MCF 10A (cell line): ENCODE measurements around the gene CCIN. TPM values are rescaled to one million over a fixed set of nuclear protein-coding genes. Genes with fewer than 3 reads are reported as not detected.

Experiments used
- BruUV-seq: library from RNA; stranded (reverse); fragments of 400-500 nt; replicated peaks from 2 replicates; lab custom pipeline; 2021; lab: Mats Ljungman, UMichigan
- CTCF ChIA-PET: fragments of 300-600 bp; sonication (Branson Sonifier 250); formaldehyde crosslinking; extraction: SDS; loops from one replicate; lab custom pipeline; 2021; ENCODE audit warnings: antibody characterized with exemption, inconsistent platforms; lab: Yijun Ruan, JAX
- POLR2A ChIA-PET: fragments of 300-600, 350-650 bp; sonication (Branson Sonifier 250); formaldehyde crosslinking; extraction: SDS; loops from one replicate; lab custom pipeline; 2020; ENCODE audit warnings: antibody characterized with exemption, inconsistent platforms; lab: Yijun Ruan, JAX
- DNase-seq: peaks from one replicate; pipeline ENCODE4 v3.0.0-alpha.2; 2018; ENCODE audit not compliant: unreplicated experiment
- H3K27ac Mint-ChIP-seq: one replicate; pipeline ENCODE4 v1.8.0; 2022; ENCODE audit warnings: mild to moderate bottlenecking, low read depth, mixed read lengths; ENCODE audit not compliant: unreplicated experiment
- H3K27me3 Mint-ChIP-seq: one replicate; pipeline ENCODE4 v1.8.0; 2022; ENCODE audit warnings: mixed read lengths; ENCODE audit not compliant: insufficient read depth, unreplicated experiment
- H3K36me3 Mint-ChIP-seq: one replicate; pipeline ENCODE4 v1.8.0; 2022; ENCODE audit warnings: mild to moderate bottlenecking, moderate library complexity, mixed read lengths; ENCODE audit not compliant: insufficient read depth, unreplicated experiment
- H3K4me1 Mint-ChIP-seq: one replicate; pipeline ENCODE4 v1.8.0; 2022; ENCODE audit warnings: mixed read lengths; ENCODE audit not compliant: insufficient read depth, unreplicated experiment
- H3K4me3 Mint-ChIP-seq: one replicate; pipeline ENCODE4 v1.8.0; 2022; ENCODE audit warnings: mild to moderate bottlenecking, moderate library complexity, mixed read lengths; ENCODE audit not compliant: unreplicated experiment
- H3K9me3 Mint-ChIP-seq: one replicate; pipeline ENCODE4 v1.8.0; 2022; ENCODE audit warnings: mixed read lengths; ENCODE audit not compliant: unreplicated experiment
- CTCF ChIP-seq: fragments of 200-600 bp; IDR thresholded peaks from one replicate; pipeline ENCODE4 v1.8.0; 2022; ENCODE audit warnings: antibody characterized with exemption, mild to moderate bottlenecking; ENCODE audit not compliant: unreplicated experiment
- intact Hi-C: fragments of 100-400 bp; cut with micrococcal nuclease; formaldehyde crosslinking; loops from 2 replicates; pipeline ENCODE4 v1.14.1; 2022
- total RNA-seq: library from RNA; stranded (reverse); gene quantifications from 2 replicates; pipeline ENCODE4 v1.2.3, GENCODE V29; 2022

The CCIN gene
- total RNA-seq, 1 experiment from 2014 or later = not detected

DNA sequence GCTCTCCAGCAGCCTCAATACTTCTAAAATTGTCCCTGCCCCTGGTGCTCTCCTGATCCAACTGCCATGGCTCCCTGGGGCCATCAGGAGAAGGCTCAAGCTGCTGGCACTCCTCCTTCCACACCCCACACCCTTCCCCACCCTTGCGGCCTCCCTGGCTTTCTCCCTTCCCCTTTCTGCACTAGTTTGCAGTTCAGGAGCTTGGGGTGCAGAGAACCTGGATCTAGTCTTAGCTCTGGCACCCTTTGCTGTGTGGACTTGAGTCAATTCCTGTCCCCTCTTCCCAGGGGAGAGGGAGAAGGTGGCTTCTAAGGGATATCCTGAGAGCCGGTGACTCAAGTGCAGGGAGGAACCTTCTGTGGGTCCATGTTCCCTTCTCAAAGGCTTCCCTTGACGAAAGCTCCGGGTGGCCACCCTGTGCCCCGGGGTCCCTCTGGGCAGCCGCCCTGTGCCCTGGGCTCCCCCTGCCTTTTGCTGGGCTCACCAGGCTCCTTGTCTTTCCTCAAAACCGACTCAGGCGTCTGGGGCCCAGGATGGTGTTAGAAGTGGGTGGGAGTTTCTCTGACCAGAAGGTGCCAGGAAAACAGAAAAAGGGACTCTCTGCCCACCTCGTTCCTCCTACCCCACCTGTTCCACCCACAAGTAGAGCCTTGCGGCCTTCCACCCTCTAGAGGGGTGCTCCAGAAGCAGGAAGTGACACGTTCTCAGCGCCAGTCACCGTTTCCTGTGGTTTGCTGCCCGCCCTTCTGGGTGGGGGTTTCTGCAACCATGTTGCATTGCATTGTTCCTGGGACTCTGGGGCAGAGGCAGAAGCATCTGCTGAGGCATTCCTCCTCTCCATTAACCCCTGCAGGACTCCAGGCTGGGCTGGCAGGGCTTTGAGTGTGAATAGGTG lies 17.6 kb upstream of the CCIN start:
- H3K27ac Mint-ChIP-seq = no peak overlapping the region
- intact Hi-C loops = no loop called here
- no peaks in the 10 kb centered on the region for H3K27me3 Mint-ChIP-seq
- TF ChIP-seq CTCF = no peak
- CTCF ChIA-PET = interaction anchor here (0.7 to 1.5 kb wide), 4 partner anchors 14 to 50 kb away, joined by 3 to 7 read pairs (median 4); no protein-coding TSS in a partner anchor
- no peaks in the 10 kb centered on the region for H3K4me1 Mint-ChIP-seq
- BruUV-seq = no TSS peak
- DNase-seq = peak; percentile 48
- no peak overlapping the region for H3K4me3 Mint-ChIP-seq
- H3K36me3 Mint-ChIP-seq = no peaks in the 10 kb centered on the region
- no peaks in the 10 kb centered on the region for H3K9me3 Mint-ChIP-seq
- POLR2A ChIA-PET = interaction anchor here (1.2 kb wide), 1 partner anchor 39 kb away, joined by 3 read pairs; the partner anchor contains the start of gene CLTA

GRCh38 chr9:36152741-36153438 lies 16.3 kb upstream of the CCIN start:
- no peak for TF ChIP-seq CTCF
- Mint-ChIP-seq H3K4me1 (no peaks in the 10 kb centered on the region), H3K27me3 (no peaks in the 10 kb centered on the region), H3K9me3 (no peaks in the 10 kb centered on the region), H3K4me3 (no peak overlapping the region), H3K36me3 (no peaks in the 10 kb centered on the region), H3K27ac (no peak overlapping the region)
- CTCF ChIA-PET = interaction anchor here (0.7 to 1.5 kb wide), 4 partner anchors 9 to 19 kb away, joined by 3 to 5 read pairs (median 4); no protein-coding TSS in a partner anchor
- POLR2A ChIA-PET = interaction anchor here (1.2 kb wide), 1 partner anchor 38 kb away, joined by 3 read pairs; the partner anchor contains the start of gene CLTA
- no TSS peak for BruUV-seq
- DNase-seq = no peak
- intact Hi-C loops = no loop called here

- no peaks in the 10 kb centered on the region for H3K36me3 Mint-ChIP-seq
- H3K27me3 Mint-ChIP-seq = no peaks in the 10 kb centered on the region
- no peak overlapping the region for H3K27ac Mint-ChIP-seq
- no peak for TF ChIP-seq CTCF
- intact Hi-C loops = no loop called here
- CTCF ChIA-PET = interaction anchor here (0.7 kb wide), 1 partner anchor 213 kb away, joined by 3 read pairs; no protein-coding TSS in a partner anchor
- no TSS peak for BruUV-seq
- no peaks in the 10 kb centered on the region for H3K9me3 Mint-ChIP-seq
- H3K4me1 Mint-ChIP-seq = no peaks in the 10 kb centered on the region
- no peak overlapping the region for H3K4me3 Mint-ChIP-seq
- POLR2A ChIA-PET = no interaction called here
- DNase-seq = no peak
Observed at GRCh38 chr9:36153746-36154145, 15.4 kb upstream of the CCIN start.
